Karpas-422 (cell line): ENCODE measurements around the gene ERGIC1. TPM values are rescaled to one million over a fixed set of nuclear protein-coding genes. Genes with fewer than 3 reads are reported as not detected.
"Not testable (repeated sequence)": the region's sequence is repeated elsewhere in the genome, so short reads cannot be mapped to it uniquely, and the experiment has no call there.

ENCODE experiments used
- DNase-seq: peaks from one replicate; pipeline ENCODE4 v3.0.0-alpha.2; 2015
- H2AFZ ChIP-seq: fragments of 200-600 bp; sonication (generic); 2 replicates; pipeline ENCODE4 v1.6.1; 2014; ENCODE audit warnings: antibody characterized with exemption, low read length, mixed read lengths
- H3K27ac ChIP-seq: fragments of 200-600 bp; sonication (generic); 2 replicates; pipeline ENCODE4 v1.5.1; 2014; ENCODE audit warnings: mild to moderate bottlenecking, low read length, moderate library complexity
- H3K27me3 ChIP-seq: fragments of 200-600 bp; sonication (generic); 2 replicates; pipeline ENCODE4 v1.6.1; 2014; ENCODE audit warnings: low read length, mixed read lengths
- H3K36me3 ChIP-seq: fragments of 200-600 bp; sonication (generic); 2 replicates; pipeline ENCODE4 v1.6.1; 2014; ENCODE audit warnings: low read length, mixed read lengths; ENCODE audit not compliant: insufficient read depth
- H3K4me1 ChIP-seq: fragments of 200-600 bp; sonication (generic); 2 replicates; pipeline ENCODE4 v1.6.1; 2014; ENCODE audit warnings: mild to moderate bottlenecking, low read length, mixed read lengths
- H3K4me2 ChIP-seq: fragments of 200-600 bp; sonication (generic); 2 replicates; pipeline ENCODE4 v1.6.1; 2014; ENCODE audit warnings: low read length, low read depth, mild to moderate bottlenecking; ENCODE audit not compliant: poor library complexity, severe bottlenecking
- H3K4me3 ChIP-seq: fragments of 200-600 bp; sonication (generic); 2 replicates; pipeline ENCODE4 v1.5.1; 2014; ENCODE audit warnings: mild to moderate bottlenecking, antibody characterized with exemption, low read length, mixed read lengths
- H3K79me2 ChIP-seq: fragments of 200-600 bp; sonication (generic); 2 replicates; pipeline ENCODE4 v1.6.1; 2014; ENCODE audit warnings: mild to moderate bottlenecking, low read length, mixed read lengths
- H3K9ac ChIP-seq: fragments of 200-600 bp; sonication (generic); 2 replicates; pipeline ENCODE4 v1.6.0; 2014; ENCODE audit warnings: low read length
- H3K9me2 ChIP-seq: fragments of 200-600 bp; sonication (generic), shearing (Covaris generic); replicated peaks from 2 replicates; pipeline ENCODE4 v1.6.0; 2014; ENCODE audit warnings: mild to moderate bottlenecking, low read length, moderate library complexity; ENCODE audit not compliant: insufficient read depth
- H3K9me3 ChIP-seq: fragments of 300-700, 200-600 bp; sonication (generic); 2 replicates; pipeline ENCODE4 v1.6.1; 2014; ENCODE audit warnings: low read length, mixed read lengths
- H4K20me1 ChIP-seq: fragments of 200-600 bp; sonication (generic); 2 replicates; pipeline ENCODE4 v1.6.1; 2014; ENCODE audit warnings: mild to moderate bottlenecking, antibody characterized with exemption, low read length, low read depth; ENCODE audit not compliant: insufficient read depth
- total RNA-seq: library from RNA; depleted of rRNA; stranded (reverse); fragments of >200 nt; shearing (Covaris generic); gene quantifications from 2 replicates; pipeline ENCODE4 v1.2.3, GENCODE V29; 2014; ENCODE audit warnings: low replicate concordance; rRNA removed

The ERGIC1 gene, protein sequence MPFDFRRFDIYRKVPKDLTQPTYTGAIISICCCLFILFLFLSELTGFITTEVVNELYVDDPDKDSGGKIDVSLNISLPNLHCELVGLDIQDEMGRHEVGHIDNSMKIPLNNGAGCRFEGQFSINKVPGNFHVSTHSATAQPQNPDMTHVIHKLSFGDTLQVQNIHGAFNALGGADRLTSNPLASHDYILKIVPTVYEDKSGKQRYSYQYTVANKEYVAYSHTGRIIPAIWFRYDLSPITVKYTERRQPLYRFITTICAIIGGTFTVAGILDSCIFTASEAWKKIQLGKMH
- total RNA-seq, result 54.4 and 67.2 TPM in 2 replicates

DNA sequence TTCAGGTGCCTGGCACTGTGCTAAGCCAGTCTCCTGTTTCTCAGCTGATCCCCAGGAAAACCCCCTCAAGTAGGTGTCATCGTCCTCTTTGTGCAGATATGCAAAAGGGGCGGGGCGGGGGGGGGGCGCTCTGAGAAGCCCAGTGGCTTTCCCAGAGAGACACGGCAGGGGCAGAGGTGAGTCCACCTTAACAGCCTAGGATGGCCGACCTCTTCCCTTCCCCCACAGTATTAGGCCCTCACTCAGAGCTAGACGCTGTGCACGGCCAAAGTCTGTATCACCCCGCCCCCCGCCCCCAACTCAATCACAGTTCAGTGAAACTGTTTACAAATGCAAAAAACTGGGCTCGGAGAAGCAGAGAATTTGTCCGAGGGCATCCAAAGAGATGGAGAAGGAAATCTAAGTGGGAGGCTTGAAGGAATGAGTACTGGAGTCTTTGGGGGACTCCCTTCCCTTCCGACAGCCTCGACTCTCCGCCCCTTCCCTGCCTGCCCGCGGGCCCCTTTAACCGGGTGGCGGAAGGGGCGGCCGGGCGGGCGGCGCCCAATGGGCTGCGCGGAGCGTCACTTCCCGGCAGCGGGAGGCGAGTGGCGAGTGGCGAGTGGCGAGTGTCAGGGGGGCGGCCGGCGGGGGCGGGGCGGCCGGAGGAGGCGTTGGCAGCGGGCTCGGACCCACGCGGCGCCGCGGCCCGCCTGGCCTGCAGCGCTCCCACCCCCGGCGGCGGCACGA lies at the start of gene ERGIC1:
Gene ERGIC1, plus strand, starts transcription at position 566 of the 729 bp plus-strand sequence. Its CDS starts 163 bp downstream, at position 729.
- Histone ChIP-seq H3K27ac (0 out of 2 replicates have a peak within 1 kb of the TSS, but pooled peaks have one; percentile 13), H3K9me3 (no peaks in the 10 kb centered on the region), H2AFZ (peak within 1 kb of the TSS; percentile 42), H3K4me3 (peak within 1 kb of the TSS; percentile 95), H3K36me3 (no peaks in the 10 kb centered on the region), H3K4me1 (peaks cover 21% of the 10 kb centered on the region), H3K9me2 (no peaks in the 10 kb centered on the region), H3K9ac (peak within 1 kb of the TSS; percentile 82), H3K79me2 (peaks cover 28% of the 10 kb centered on the region), H3K4me2 (peak within 1 kb of the TSS; percentile 91), H4K20me1 (peaks cover 6% of the 10 kb centered on the region; the same call in 1 of the 2 replicates), H3K27me3 (no peaks in the 10 kb centered on the region)
- DNase-seq, result peak; percentile 93

DNA sequence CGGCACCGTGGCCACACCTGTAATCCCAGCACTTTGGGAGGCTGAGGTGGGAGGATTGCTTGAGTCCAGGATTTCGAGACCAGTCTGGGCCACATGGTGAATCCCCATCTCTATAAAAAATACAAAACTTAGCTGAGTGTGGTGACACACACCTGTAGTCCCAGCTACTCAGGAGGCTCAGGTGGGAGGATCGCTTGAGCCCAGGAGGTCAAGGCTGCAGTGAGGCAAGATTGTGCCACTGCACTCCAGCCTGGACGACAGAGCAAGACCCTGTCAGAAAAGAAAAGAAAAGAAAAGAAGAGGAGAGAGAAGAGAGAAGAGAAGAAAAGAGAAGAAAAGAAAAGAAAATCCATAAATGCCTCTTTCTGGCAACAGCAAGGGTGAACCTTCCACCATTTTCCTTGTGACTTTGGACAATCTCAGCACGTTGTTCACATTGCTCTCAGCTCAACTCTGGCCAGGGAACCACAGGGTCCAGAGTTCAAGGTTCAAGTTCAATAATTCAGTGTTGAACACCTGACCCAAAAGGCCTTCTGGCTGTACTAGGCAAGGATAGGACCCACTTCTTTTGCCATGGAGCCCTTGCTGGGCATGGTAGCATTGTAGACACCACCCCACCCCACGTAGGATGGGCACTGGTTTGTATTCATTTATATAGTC lies 48.5 kb upstream of the ERGIC1 start:
- Histone ChIP-seq H3K27me3 (no peaks in the 10 kb centered on the region), H3K9me3 (no peaks in the 10 kb centered on the region), H3K4me1 (no peaks in the 10 kb centered on the region), H4K20me1 (no peaks in the 10 kb centered on the region), H3K36me3 (no peaks in the 10 kb centered on the region), H3K27ac (no peak overlapping the region), H3K79me2 (no peaks in the 10 kb centered on the region), H3K9me2 (no peaks in the 10 kb centered on the region), H2AFZ (no peak overlapping the region), H3K4me2 (no peak overlapping the region), H3K4me3 (no peak overlapping the region), H3K9ac (no peak overlapping the region)
- DNase-seq, result no peak

DNA sequence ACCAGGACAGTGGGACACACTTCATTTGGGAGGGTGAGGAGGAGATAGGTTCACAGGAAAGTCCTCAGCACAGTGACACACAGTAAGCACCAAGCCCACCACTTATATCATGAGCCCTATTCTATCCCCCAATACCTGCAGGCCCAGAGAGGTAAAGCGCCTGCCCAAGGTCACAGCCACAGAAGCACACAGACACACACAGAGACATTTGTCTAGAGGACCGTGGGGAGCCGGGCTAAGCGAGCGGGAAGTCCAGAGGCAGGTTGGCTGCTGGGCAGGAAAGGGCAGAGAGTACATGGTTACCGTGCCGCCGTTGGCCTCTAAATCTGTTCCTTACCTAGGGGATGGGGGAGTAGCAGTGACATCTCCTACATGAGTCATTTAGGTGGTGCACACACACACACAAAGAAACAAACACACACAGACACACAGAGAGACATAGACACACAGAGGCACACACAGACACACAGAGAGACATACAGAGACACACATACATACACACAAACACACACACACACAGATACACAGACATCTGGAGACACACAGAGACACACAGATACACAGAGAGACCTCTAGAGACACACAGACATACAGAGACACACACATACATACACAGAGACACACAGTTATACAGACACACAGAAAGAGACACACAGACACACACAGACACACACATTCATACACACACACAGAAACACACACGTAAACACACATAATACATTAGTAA lies 47.2 kb upstream of the ERGIC1 start:
- H3K9ac ChIP-seq, result no peak overlapping the region
- H3K9me3 ChIP-seq, result no peaks in the 10 kb centered on the region
- H4K20me1 ChIP-seq, result no peaks in the 10 kb centered on the region
- DNase-seq, result no peak
- no peaks in the 10 kb centered on the region for H3K27me3 ChIP-seq
- no peaks in the 10 kb centered on the region for H3K9me2 ChIP-seq
- no peaks in the 10 kb centered on the region for H3K79me2 ChIP-seq
- no peak overlapping the region for H3K4me2 ChIP-seq
- H3K36me3 ChIP-seq, result no peaks in the 10 kb centered on the region
- no peak overlapping the region for H3K4me3 ChIP-seq
- no peak overlapping the region for H2AFZ ChIP-seq
- no peaks in the 10 kb centered on the region for H3K4me1 ChIP-seq
- no peak overlapping the region for H3K27ac ChIP-seq

DNA sequence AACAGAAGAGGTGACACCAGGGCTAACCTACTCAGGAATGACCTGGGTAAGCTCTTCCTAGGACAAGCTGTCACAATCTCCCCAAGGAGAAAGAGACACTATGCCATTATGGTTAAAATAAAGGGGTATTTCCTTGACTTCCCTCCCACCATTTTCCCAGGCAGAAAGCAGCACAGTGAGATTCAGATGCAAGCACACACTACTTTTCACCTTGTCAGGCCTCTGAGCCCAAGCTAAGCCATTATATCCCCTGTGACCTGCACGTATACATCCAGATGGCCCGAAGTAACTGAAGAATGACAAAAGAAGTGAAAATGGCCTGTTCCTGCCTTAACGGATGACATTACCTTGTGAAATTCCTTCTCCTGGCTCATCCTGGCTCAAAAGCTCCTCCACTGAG lies 46.5 kb upstream of the ERGIC1 start:
- H3K4me3 ChIP-seq, H4K20me1 ChIP-seq, H2AFZ ChIP-seq, H3K27ac ChIP-seq, H3K4me2 ChIP-seq, H3K4me1 ChIP-seq, H3K79me2 ChIP-seq, H3K27me3 ChIP-seq, DNase-seq, H3K9me2 ChIP-seq, H3K9ac ChIP-seq, H3K9me3 ChIP-seq, H3K36me3 ChIP-seq: not testable (repeated sequence)

DNA sequence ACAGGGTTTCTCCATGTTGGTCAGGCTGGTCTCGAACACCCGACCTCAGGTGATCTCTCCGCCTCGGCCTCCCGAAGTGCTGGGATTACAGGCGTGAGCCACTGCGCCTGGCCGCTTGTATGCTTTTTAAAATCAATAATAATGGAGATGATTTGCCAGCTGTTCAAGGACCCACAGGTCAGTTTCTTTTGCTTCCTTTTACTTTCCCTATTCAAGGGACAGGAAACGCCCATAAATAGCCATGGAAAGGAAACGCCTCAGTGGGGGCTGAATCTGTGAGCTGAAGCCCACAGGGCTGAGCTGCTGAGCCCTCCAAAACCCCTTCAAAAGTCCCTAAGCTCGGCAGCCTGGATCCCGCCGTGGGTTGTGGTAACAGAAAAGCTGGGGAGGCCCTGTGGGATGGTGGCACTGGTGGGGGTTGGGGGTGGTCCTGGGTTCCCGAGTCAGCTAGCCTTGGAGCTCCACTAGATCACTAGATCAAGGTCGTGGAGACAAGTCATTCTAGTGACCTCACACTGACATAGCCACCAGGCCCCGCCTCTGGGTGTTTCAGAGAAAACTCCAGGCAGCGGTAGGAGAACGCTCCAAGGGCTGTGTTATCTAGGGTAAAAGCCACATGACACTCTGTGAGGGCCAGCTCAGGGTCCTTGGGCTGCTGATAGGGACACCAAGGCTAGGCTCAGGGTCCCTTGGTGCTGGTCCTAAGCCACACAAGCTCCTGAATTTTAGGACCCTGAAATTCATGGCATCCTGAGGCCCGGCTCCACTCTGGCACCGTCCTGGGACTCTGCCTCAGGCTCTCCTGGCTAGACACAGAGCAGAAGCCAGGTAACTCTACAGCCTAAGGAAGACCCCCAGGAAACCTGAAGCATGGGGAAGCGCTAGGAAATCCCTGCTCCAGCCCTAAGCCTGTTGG lies 45.0 kb upstream of the ERGIC1 start:
- Histone ChIP-seq H4K20me1 (no peaks in the 10 kb centered on the region), H3K9me3 (no peaks in the 10 kb centered on the region), H3K9ac (no peak overlapping the region), H3K27ac (no peak overlapping the region), H3K79me2 (no peaks in the 10 kb centered on the region), H3K27me3 (no peaks in the 10 kb centered on the region), H3K9me2 (no peaks in the 10 kb centered on the region), H3K4me3 (no peak overlapping the region), H2AFZ (no peak overlapping the region), H3K4me1 (no peaks in the 10 kb centered on the region), H3K36me3 (no peaks in the 10 kb centered on the region), H3K4me2 (no peak overlapping the region)
- DNase-seq, result no peak

DNA sequence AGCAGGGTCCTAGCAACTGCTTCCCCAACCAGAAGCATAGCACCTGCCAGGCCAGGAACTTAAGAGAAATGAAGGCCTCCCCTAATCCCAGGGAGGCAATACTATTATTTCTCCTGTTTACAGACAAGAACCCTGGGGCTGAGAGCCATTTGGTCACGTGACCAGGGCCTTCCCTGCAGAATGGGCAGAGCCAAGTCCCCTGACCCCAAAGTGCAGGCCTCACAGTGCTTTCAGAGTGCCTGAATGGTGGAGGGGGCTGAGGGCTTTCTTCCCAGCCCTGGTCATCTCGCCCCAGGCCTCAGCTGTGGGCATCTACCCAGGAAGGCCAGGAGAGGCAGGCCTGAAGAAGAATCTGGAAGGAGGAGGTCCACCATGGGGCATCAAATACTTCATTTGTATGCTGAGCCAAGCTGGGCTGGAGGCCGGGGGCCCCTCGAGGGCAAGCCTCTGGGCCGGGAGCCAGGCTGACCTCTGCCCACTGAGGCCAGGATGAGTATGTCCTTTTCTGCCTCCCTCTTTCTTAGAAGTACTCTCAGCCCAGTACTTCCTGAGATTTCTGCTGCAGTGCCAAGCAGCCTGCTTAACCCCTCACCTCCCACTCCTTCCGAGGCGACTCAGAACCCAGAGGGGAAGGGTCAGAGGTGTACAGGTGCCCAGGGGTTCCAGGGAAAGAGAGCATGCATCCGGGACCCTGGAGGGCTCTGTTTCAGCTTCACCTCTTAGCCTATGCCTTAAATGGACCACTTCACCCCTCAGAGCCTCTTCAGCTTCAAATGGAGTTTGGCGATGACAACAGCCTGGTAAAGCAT lies 44.2 kb upstream of the ERGIC1 start:
- H3K9me2 ChIP-seq, result no peaks in the 10 kb centered on the region
- H3K79me2 ChIP-seq, result no peaks in the 10 kb centered on the region
- DNase-seq, result no peak
- H3K4me2 ChIP-seq, result no peak overlapping the region
- no peak overlapping the region for H3K4me3 ChIP-seq
- H3K4me1 ChIP-seq, result no peaks in the 10 kb centered on the region
- H3K9me3 ChIP-seq, result no peaks in the 10 kb centered on the region
- no peak overlapping the region for H3K27ac ChIP-seq
- H3K36me3 ChIP-seq, result no peaks in the 10 kb centered on the region
- no peak overlapping the region for H3K9ac ChIP-seq
- no peak overlapping the region for H2AFZ ChIP-seq
- H4K20me1 ChIP-seq, result no peaks in the 10 kb centered on the region
- no peaks in the 10 kb centered on the region for H3K27me3 ChIP-seq

DNA sequence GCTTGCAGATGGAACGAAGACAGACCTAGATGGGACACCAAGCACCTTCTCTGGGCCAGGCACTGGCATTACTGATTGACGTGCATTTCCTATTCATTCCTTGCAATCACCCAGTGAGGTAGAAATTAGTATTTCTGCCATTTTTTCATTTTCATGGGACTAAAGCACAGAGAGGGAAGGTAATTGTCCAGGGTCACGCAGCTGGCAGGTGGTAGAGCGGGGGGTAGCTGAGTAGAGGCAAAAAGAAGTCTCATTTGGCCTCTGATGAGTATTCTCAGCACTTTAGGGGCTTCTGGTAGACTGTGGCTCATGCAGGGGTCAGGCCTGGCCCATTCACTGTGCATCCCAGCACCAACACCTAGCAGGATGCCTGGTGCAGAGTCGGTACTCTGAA lies 43.6 kb upstream of the ERGIC1 start:
- DNase-seq, result no peak
- Histone ChIP-seq H3K36me3 (no peaks in the 10 kb centered on the region), H4K20me1 (no peaks in the 10 kb centered on the region), H3K9me3 (no peaks in the 10 kb centered on the region), H3K79me2 (no peaks in the 10 kb centered on the region), H3K4me3 (no peak overlapping the region), H3K27me3 (no peaks in the 10 kb centered on the region), H3K9me2 (no peaks in the 10 kb centered on the region), H3K4me1 (no peaks in the 10 kb centered on the region), H3K27ac (no peak overlapping the region), H3K9ac (no peak overlapping the region), H3K4me2 (no peak overlapping the region), H2AFZ (no peak overlapping the region)
